ENCODE data around the gene KCND1.
A peak's percentile ranks its signal among the peaks of the same experiment; 100 is the strongest.

Gene KCND1

DNA sequence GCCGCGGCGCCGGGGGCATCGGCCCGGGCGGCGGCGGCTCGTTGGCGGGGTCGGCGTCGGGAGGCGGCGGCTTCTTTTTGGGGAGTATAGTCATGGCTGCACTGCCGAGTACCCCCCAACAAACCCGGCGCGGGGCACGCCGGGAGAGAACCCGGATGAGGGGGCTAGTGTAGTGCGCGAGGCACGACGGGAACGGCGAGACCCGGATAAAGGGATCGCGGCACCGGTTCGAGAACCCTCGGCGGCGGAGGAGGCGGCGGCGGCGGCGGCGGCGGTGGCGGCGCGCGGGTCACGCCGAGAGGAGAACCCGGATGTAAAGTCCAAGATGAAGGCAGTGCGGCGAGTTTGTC, 14.2 kb downstream of the KCND1 start, which contains the start of gene OTUD5:
Gene OTUD5, minus strand, starts transcription at position 131 of the 350 bp plus-strand sequence. Its CDS starts 37 bp downstream, at position 94.
- peak within 1 kb of the TSS; percentile 69 for H3K4me3 ChIP-seq (replicated peaks; ENCODE audit: low read depth, low read length)
- TF ChIP-seq, protein P1, sequence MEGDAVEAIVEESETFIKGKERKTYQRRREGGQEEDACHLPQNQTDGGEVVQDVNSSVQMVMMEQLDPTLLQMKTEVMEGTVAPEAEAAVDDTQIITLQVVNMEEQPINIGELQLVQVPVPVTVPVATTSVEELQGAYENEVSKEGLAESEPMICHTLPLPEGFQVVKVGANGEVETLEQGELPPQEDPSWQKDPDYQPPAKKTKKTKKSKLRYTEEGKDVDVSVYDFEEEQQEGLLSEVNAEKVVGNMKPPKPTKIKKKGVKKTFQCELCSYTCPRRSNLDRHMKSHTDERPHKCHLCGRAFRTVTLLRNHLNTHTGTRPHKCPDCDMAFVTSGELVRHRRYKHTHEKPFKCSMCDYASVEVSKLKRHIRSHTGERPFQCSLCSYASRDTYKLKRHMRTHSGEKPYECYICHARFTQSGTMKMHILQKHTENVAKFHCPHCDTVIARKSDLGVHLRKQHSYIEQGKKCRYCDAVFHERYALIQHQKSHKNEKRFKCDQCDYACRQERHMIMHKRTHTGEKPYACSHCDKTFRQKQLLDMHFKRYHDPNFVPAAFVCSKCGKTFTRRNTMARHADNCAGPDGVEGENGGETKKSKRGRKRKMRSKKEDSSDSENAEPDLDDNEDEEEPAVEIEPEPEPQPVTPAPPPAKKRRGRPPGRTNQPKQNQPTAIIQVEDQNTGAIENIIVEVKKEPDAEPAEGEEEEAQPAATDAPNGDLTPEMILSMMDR (IDR thresholded peaks at IDR 0.05; ENCODE audit: low read length, missing control alignments) = no peak
- DNase-seq (ENCODE audit: low read depth) = no peak

DNA sequence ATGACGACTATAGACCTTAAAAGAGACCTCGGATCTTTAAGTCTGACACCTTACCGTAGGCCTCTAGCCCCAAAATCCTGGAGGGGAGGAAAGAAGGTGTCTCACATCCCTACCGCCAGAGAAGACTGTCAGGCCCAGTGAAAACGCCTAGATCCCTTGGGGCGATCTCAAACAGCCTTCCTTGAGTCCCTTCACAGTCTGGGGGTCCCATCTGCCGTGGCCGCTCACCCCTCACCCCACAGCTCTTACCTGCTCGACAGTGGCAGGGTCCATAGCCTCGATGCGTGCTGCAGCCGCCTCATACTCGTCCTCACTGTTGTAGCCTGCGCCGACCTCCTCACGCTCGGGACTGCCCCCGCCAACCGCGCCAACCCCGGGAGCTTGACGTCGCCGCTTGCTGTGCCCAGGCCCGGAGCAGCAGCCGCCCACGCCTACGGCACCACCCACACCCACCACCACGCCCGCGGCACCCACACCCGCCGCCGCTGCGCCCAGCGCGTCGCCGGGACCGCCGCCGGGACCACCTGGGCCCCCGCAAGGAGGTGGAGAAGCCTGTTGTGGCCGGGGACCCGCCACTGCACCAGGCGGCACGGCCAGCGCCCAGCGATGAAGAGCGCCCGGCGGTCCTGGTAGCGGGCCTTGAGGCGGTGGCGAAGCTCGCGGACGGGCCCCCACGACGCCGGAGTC, 14.8 kb downstream of the KCND1 start:
- no peak for DNase-seq (ENCODE audit: low read depth)
- TF ChIP-seq, protein P1 (IDR thresholded peaks at IDR 0.05; ENCODE audit: low read length, missing control alignments) = no peak
- H3K4me3 ChIP-seq (replicated peaks; ENCODE audit: low read depth, low read length) = peak overlapping the region; percentile 69

DNA sequence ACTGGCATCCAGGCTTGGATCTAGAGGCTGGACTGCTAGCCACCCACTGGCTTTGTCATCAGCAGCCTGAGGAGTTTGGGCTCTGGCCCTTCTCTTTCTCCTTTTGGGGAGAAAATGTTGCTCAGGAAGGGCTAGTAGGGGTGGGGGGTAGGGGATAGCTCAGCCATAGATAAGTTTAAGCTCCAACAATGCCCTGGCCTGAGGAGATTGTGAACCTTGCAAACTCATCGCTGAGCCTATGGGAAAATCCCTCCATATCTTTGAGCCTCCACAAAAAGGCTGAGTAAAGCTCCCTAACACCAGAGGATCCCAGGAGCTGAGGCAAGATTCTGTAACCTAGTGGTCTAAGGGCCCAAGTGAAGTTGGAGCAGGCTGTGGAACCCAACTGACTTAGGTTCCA, 23.1 kb downstream of the KCND1 start:
- H3K4me3 ChIP-seq (replicated peaks; ENCODE audit: low read depth, low read length) = no peak overlapping the region

DNA sequence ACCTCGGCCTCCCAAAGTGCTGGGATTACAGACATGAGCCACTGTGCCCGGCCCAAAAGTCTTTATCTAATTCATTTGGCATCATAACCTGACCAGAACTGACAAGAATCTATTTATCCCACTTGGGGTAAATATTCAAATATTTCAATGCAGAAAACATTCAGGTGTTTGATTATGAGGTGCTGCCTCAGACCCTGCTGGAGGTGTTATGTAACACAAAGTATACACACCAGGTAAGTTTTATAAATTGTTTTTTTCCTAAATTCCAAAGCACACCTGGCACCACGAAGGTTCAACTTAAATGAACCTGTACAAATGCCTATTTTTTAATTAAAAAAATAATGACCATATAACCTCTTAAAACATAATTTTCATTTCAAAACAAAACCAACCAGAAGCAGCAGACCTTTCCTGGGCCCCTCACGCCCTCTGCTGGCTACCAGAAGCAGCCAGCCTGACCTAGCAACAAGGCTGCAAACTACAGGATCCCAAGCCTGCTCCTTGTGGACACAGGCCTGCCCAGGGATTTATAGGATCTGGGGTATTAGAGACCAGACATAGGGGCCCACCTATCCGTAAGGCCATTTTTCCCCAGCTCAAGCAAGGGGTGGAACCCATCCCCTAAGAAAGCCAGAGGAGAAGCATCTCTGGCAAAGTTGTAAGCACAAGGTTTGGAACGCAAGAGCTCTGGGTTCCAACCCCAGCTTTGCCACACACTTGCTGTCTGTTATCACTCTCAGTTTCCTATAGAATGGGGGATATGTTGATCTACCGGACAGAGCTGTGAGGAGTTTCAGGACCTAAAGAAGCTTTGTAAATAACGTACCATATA, 25.9 kb downstream of the KCND1 start:
- no peak overlapping the region for H3K4me3 ChIP-seq (replicated peaks; ENCODE audit: low read depth, low read length)
- TF ChIP-seq, protein P1 (IDR thresholded peaks at IDR 0.05; ENCODE audit: low read length, missing control alignments) = peak; percentile 75
- DNase-seq (ENCODE audit: low read depth) = peak; percentile 62

More for the DNA sequence above, 23.1 kb downstream of the KCND1 start:
- TF ChIP-seq, protein P1 (IDR thresholded peaks at IDR 0.05; ENCODE audit: low read length, missing control alignments) = no peak
- no peak for DNase-seq (ENCODE audit: low read depth)

DNA sequence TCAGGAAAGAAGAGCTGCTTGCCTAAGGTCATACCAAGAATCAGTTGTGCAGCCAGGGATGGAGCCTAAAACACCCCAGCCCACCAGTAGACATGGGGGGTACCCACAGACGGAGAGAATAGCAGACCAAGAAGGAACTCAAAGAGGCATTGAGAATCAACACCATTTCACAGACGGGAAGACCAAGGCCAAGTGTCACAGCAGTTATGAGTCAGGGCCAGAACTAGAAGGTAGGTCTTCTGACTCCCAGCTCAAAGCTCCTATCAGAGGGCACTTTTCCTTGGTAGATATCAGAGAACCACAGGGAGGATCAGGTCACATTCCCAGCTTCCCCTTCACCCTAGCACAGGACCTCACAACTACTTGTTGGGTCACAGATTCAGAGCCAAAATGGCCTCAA, 28.7 kb downstream of the KCND1 start:
- TF ChIP-seq, protein P1 (IDR thresholded peaks at IDR 0.05; ENCODE audit: low read length, missing control alignments) = no peak
- no peak overlapping the region for H3K4me3 ChIP-seq (replicated peaks; ENCODE audit: low read depth, low read length)
- DNase-seq (ENCODE audit: low read depth) = no peak

DNA sequence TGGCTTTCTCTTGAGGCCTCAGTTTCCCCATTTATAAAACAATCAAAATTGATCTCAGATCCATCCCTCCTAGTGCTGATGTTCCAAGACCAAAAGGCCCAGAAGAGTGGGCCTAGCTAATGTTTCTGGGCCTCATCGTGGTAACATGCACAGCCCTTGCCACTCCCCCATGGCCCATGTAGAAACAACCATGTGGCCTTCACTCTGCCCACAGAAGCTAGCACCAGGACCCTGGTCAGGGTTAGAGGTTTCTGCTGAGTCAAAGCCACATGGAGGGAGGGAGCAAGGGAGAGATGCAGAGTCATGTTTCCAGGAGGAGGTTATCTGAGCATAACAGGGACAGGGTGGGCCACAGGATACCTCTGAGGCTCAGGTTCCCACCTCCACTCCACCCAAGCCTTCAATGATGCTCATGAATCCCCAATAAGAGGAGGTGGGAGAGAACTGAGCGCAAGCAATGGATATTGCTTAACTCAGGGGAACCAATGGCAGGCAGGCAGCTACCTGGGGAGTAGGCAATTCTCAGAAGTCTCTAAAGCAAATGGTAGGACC, 31.2 kb downstream of the KCND1 start:
- no peak for DNase-seq (ENCODE audit: low read depth)
- TF ChIP-seq, protein P1 (IDR thresholded peaks at IDR 0.05; ENCODE audit: low read length, missing control alignments) = no peak
- H3K4me3 ChIP-seq (replicated peaks; ENCODE audit: low read depth, low read length) = no peak overlapping the region
